ENCODE measurements around the gene CEACAM6. TPM values are rescaled to one million over a fixed set of nuclear protein-coding genes. Genes with fewer than 3 reads are reported as not detected.
"Not testable (repeated sequence)": the region's sequence is repeated elsewhere in the genome, so short reads cannot be mapped to it uniquely, and the experiment has no call there.

Gene CEACAM6
- total RNA-seq, 4 donors from 2014 or later = under 0.01 to 1.3 (median 0.69) TPM; not detected in 1

DNA sequence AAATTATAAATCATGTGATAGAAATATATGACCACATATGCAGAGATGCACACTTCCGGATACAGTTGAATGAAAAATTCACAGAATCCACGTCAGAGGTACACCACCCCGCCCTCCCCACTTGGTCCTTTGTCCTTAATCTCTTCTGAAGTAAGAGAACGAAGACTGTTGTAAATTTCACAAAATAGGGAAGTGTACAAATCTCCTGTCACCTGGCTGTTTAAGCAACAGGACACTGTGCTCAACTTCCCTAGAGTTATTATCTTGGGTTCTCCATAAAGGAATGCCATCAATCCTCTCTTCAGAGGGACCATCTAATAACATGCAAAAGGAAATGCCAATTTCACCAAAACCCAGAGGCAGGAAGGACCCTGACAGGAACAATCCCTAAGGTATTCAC lies 10.5 kb upstream of the CEACAM6 start:
- Histone ChIP-seq H3K27ac (replicated peaks in 1 of 4) (no peak overlapping the region), H3K9me3 (no peaks in the 10 kb centered on the region), H3K36me3 (no peaks in the 10 kb centered on the region), H3K4me1 (no peaks in the 10 kb centered on the region), H3K27me3 (peaks cover 0 to 31% (median 0%) of the 10 kb centered on the region in 4 donors), H3K4me3 (no peak overlapping the region)
- TF ChIP-seq, protein P1, sequence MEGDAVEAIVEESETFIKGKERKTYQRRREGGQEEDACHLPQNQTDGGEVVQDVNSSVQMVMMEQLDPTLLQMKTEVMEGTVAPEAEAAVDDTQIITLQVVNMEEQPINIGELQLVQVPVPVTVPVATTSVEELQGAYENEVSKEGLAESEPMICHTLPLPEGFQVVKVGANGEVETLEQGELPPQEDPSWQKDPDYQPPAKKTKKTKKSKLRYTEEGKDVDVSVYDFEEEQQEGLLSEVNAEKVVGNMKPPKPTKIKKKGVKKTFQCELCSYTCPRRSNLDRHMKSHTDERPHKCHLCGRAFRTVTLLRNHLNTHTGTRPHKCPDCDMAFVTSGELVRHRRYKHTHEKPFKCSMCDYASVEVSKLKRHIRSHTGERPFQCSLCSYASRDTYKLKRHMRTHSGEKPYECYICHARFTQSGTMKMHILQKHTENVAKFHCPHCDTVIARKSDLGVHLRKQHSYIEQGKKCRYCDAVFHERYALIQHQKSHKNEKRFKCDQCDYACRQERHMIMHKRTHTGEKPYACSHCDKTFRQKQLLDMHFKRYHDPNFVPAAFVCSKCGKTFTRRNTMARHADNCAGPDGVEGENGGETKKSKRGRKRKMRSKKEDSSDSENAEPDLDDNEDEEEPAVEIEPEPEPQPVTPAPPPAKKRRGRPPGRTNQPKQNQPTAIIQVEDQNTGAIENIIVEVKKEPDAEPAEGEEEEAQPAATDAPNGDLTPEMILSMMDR (IDR thresholded peaks at IDR 0.05) = no peak
- WGBS = 59% methylated on average over 4 of the region's 4 CpGs
- intact Hi-C loops (cut with DNase I) = no loop called here
- no peak for DNase-seq (ENCODE audit: extremely low spot score)

DNA sequence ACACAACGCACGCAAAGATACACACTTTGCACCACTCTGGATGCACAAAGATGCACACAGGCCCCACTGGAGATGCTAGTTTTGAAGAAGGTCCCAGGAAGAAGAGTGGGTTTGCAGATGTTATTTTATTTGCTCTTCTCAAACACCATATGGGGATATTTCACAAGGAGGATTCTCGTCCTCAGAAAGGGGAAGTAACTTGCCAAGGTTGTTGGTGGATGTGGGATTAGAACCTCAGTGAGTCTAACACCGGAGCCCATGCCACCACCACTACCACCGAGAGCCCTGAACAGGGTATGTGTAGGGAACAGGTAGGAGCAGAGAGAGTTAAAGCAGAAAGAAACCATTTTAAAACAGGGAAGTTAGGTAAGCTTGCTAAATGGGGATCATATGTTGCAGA lies 9.6 kb upstream of the CEACAM6 start:
- peaks cover 0 to 28% (median 0%) of the 10 kb centered on the region in 4 donors for H3K27me3 ChIP-seq
- H3K4me1 ChIP-seq = peaks cover 0 to 4% (median 2%) of the 10 kb centered on the region in 4 donors
- intact Hi-C loops (cut with DNase I) = no loop called here
- H3K36me3 ChIP-seq = no peaks in the 10 kb centered on the region
- H3K9me3 ChIP-seq = no peaks in the 10 kb centered on the region
- H3K27ac ChIP-seq (replicated peaks in 1 of 4) = no peak overlapping the region
- WGBS = 78% methylated on average over 5 of the region's 5 CpGs
- DNase-seq (ENCODE audit: extremely low spot score) = no peak
- H3K4me3 ChIP-seq = no peak overlapping the region
- no peak for TF ChIP-seq POLR2AphosphoS5 (IDR thresholded peaks at IDR 0.05)
- TF ChIP-seq POLR2A (IDR thresholded peaks at IDR 0.05; ENCODE audit: low read depth) = no peak
- no peak for TF ChIP-seq EP300 (IDR thresholded peaks at IDR 0.05)
- TF ChIP-seq, protein P1 (IDR thresholded peaks at IDR 0.05) = no peak

DNA sequence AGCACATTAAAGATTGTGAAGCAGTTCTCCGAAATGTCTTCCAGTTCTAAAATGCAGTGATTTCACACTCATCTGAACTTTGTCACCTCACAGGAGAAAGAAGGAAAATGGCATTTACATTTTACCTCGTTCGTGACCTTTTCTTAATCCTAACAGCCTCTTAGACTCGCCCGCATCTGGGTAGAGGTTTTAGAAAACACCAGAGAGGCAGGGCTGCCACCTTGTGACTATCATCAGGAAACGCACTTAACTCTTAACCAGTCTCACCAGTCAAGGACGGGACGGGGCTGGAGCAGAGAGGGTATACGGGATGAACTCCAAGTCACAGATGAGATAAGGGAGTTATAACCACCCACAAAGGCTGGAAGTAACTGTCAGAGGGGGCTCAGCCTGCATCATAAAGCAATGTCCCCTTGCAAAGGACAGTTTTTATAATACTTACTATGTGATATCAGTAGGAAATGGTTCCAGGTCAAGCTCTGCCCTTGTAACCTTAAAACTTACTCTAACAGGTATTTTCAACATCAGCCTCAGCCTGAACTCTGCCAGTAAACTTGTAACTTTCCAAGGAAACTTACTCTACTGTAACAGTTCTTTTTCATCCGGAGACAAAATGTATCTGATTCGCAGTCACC lies 8.6 kb upstream of the CEACAM6 start:
- H3K4me1 ChIP-seq = peaks cover 0 to 9% (median 3%) of the 10 kb centered on the region in 4 donors
- intact Hi-C loops (cut with DNase I) = no loop called here
- H3K36me3 ChIP-seq = no peaks in the 10 kb centered on the region
- 15% methylated on average over 11 of the region's 11 CpGs for WGBS
- no peaks in the 10 kb centered on the region for H3K9me3 ChIP-seq
- DNase-seq (ENCODE audit: extremely low spot score) = no peak
- H3K27ac ChIP-seq (replicated peaks in 1 of 4) = no peak overlapping the region
- H3K4me3 ChIP-seq = no peak overlapping the region
- H3K27me3 ChIP-seq = peaks cover 0 to 28% (median 0%) of the 10 kb centered on the region in 4 donors
- TF ChIP-seq EP300 (IDR thresholded peaks at IDR 0.05) (no peak), POLR2A (IDR thresholded peaks at IDR 0.05; ENCODE audit: low read depth) (no peak), POLR2AphosphoS5 (IDR thresholded peaks at IDR 0.05) (no peak)
- TF ChIP-seq, protein P1 (IDR thresholded peaks at IDR 0.05) = peak; percentile 13 to 38 (median 25)

DNA sequence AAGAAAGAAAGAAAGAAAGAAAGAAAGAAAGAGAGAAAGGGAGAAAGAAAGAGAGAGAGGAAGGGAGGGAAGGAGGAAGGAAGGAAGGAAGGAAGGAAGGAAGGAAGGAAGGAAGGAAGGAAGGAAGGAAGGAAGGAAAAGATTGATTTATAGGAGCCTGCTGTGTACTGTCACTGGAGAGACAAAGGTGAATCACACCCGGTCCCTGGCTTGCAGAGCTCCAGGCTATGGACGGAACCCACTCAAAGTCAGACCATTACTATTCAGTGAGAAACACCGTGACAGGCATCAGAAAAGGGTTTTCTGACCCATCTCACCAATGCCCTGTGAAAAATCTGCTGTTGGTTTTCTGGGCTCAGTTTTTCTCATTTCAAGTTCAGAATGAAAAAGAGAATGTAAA lies 7.3 kb upstream of the CEACAM6 start:
- TF ChIP-seq POLR2AphosphoS5 (IDR thresholded peaks at IDR 0.05) = no peak
- no peak for TF ChIP-seq EP300 (IDR thresholded peaks at IDR 0.05)
- TF ChIP-seq, protein P1 (IDR thresholded peaks at IDR 0.05) = no peak
- TF ChIP-seq POLR2A (IDR thresholded peaks at IDR 0.05; ENCODE audit: low read depth) = no peak
- Histone ChIP-seq H3K27me3 (peaks cover 0 to 28% (median 0%) of the 10 kb centered on the region in 4 donors), H3K36me3 (no peaks in the 10 kb centered on the region), H3K4me1 (peaks cover 0 to 9% (median 3%) of the 10 kb centered on the region in 4 donors), H3K9me3 (no peaks in the 10 kb centered on the region), H3K4me3 (no peak overlapping the region), H3K27ac (replicated peaks in 1 of 4) (no peak overlapping the region)
- 73% methylated on average over 3 of the region's 3 CpGs for WGBS
- intact Hi-C loops (cut with DNase I) = no loop called here
- DNase-seq (ENCODE audit: extremely low spot score) = no peak

DNA sequence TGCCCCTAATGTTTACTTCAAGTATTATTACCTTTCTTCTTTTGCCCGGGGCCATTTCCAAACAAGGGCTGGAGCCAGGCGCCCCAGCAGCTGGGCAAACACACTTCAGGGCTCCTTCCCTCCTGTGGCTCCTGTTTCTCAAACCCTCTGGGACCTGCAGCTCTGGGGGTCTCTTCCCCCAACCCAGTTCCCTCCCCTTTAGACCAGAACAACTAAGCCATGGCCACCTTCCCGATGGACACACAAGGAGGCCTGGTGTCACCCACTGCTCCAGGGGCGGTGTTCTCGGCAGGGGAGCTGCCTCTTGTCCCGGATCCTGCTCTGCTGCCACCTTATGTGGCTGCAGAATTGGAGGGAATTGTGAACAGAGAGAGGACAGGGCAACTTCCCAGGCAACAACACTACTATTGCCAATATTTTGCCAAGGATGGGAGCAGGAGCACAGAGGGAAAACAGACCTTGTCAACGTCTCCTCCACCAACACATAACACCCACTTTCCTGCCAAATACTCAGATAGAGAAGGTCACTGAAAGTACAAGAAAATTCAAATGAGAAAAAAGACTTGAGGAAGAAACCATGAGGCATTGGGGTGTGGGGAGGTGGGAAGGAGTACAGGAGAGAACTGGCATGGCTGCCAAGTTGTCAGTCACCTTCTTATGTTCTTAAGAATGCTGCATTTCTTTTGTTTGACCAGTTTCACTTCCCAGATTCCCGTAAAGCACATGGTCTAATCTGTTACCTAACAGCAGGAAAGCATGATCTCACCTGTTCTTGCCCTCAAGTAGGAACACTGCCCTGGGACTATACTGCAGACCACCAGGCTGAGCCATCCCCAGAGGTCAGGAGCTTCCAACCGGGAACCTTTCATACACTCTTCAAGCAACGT lies 4.8 kb upstream of the CEACAM6 start:
- H3K9me3 ChIP-seq; H3K4me1 ChIP-seq; DNase-seq (ENCODE audit: extremely low spot score); intact Hi-C loops (cut with DNase I); H3K4me3 ChIP-seq; H3K36me3 ChIP-seq; H3K27ac ChIP-seq (replicated peaks in 1 of 4): not testable (repeated sequence)
- H3K27me3 ChIP-seq = peaks cover 0 to 16% (median 0%) of the 10 kb centered on the region in 4 donors
- 42% methylated on average over 4 of the region's 10 CpGs for WGBS
